ENCODE measurements around the gene ENDOV. TPM values are rescaled to one million over a fixed set of nuclear protein-coding genes. Genes with fewer than 3 reads are reported as not detected.

ENDOV gene
- total and polyA plus RNA-seq, 2 of the 13 experiments (the other 11 are each of a cell fraction or from before 2014, with no cell fraction given), result 15.1 to 17.1 TPM

GRCh38 chr17:80465327-80465974, 50.5 kb downstream of the ENDOV start (continued):
- TF ChIP-seq, protein P1, sequence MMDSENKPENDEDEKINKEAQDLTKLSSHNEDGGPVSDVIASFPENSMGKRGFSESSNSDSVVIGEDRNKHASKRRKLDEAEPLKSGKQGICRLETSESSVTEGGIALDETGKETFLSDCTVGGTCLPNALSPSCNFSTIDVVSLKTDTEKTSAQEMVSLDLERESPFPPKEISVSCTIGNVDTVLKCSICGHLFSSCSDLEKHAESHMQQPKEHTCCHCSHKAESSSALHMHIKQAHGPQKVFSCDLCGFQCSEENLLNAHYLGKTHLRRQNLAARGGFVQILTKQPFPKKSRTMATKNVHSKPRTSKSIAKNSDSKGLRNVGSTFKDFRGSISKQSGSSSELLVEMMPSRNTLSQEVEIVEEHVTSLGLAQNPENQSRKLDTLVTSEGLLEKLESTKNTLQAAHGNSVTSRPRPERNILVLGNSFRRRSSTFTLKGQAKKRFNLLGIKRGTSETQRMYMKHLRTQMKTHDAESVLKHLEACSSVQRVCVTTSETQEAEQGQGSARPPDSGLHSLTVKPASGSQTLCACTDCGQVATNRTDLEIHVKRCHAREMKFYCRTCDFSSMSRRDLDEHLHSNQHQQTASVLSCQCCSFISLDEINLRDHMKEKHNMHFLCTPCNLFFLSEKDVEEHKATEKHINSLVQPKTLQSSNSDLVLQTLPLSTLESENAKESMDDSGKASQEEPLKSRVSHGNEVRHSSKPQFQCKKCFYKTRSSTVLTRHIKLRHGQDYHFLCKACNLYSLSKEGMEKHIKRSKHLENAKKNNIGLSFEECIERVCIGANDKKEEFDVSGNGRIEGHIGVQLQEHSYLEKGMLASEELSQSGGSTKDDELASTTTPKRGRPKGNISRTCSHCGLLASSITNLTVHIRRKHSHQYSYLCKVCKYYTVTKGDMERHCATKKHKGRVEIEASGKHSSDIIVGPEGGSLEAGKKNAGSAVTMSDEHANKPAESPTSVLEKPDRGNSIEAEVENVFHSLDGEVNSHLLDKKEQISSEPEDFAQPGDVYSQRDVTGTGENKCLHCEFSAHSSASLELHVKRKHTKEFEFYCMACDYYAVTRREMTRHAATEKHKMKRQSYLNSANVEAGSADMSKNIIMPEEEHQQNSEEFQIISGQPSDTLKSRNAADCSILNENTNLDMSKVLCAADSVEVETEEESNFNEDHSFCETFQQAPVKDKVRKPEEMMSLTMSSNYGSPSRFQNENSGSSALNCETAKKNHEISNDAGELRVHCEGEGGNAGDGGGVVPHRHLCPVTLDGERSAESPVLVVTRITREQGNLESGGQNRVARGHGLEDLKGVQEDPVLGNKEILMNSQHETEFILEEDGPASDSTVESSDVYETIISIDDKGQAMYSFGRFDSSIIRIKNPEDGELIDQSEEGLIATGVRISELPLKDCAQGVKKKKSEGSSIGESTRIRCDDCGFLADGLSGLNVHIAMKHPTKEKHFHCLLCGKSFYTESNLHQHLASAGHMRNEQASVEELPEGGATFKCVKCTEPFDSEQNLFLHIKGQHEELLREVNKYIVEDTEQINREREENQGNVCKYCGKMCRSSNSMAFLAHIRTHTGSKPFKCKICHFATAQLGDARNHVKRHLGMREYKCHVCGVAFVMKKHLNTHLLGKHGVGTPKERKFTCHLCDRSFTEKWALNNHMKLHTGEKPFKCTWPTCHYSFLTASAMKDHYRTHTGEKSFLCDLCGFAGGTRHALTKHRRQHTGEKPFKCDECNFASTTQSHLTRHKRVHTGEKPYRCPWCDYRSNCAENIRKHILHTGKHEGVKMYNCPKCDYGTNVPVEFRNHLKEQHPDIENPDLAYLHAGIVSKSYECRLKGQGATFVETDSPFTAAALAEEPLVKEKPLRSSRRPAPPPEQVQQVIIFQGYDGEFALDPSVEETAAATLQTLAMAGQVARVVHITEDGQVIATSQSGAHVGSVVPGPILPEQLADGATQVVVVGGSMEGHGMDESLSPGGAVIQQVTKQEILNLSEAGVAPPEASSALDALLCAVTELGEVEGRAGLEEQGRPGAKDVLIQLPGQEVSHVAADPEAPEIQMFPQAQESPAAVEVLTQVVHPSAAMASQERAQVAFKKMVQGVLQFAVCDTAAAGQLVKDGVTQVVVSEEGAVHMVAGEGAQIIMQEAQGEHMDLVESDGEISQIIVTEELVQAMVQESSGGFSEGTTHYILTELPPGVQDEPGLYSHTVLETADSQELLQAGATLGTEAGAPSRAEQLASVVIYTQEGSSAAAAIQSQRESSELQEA (CRISPR knock-in tag; IDR thresholded peaks at IDR 0.05; ENCODE audit: not compliant biosample characterization), result no peak
- TF ChIP-seq ZBTB43 (CRISPR knock-in tag; conservative IDR thresholded peaks at IDR 0.05) (no peak), ZBTB34 (CRISPR knock-in tag; IDR thresholded peaks at IDR 0.05) (no peak)
- TF ChIP-seq, protein P2, sequence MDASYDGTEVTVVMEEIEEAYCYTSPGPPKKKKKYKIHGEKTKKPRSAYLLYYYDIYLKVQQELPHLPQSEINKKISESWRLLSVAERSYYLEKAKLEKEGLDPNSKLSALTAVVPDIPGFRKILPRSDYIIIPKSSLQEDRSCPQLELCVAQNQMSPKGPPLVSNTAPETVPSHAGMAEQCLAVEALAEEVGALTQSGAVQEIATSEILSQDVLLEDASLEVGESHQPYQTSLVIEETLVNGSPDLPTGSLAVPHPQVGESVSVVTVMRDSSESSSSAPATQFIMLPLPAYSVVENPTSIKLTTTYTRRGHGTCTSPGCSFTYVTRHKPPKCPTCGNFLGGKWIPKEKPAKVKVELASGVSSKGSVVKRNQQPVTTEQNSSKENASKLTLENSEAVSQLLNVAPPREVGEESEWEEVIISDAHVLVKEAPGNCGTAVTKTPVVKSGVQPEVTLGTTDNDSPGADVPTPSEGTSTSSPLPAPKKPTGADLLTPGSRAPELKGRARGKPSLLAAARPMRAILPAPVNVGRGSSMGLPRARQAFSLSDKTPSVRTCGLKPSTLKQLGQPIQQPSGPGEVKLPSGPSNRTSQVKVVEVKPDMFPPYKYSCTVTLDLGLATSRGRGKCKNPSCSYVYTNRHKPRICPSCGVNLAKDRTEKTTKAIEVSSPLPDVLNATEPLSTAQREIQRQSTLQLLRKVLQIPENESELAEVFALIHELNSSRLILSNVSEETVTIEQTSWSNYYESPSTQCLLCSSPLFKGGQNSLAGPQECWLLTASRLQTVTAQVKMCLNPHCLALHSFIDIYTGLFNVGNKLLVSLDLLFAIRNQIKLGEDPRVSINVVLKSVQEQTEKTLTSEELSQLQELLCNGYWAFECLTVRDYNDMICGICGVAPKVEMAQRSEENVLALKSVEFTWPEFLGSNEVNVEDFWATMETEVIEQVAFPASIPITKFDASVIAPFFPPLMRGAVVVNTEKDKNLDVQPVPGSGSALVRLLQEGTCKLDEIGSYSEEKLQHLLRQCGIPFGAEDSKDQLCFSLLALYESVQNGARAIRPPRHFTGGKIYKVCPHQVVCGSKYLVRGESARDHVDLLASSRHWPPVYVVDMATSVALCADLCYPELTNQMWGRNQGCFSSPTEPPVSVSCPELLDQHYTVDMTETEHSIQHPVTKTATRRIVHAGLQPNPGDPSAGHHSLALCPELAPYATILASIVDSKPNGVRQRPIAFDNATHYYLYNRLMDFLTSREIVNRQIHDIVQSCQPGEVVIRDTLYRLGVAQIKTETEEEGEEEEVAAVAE (CRISPR knock-in tag; IDR thresholded peaks at IDR 0.05; ENCODE audit: borderline replicate concordance), result no peak
